Measurements from ENCODE around the gene MVP. TPM values are rescaled to one million over a fixed set of nuclear protein-coding genes. Genes with fewer than 3 reads are reported as not detected.

Gene MVP
- total and polyA plus RNA-seq, 7 donors: 62.3 to 368 (median 94.5) TPM

DNA sequence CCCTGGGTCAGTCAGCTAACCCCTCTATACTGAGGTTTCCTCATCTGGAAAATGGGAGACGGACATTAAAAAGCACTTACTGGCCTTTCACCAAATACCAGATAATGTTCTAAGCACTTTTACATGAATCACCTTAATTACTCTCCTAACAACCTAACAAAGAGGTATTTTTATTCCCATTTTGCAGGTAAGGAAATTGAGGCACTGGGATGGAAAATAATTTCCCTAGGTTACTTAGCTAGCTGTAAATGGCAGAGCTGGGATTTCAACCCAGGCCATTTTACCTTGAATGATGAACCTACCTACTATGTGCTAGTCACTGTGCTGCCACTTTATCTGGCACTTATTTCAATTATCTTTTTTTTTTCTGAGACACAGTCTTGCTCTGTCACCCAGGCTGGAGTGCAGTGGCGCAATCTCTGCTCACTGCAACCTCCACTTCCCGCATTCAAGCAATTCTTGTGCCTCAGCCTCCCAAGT is 26.0 kb upstream of the MVP start:
- WGBS, 2 donors: 96 to 97% methylated on average over 3 of the region's 3 CpGs
- H3K9me3 ChIP-seq: no peaks in the 10 kb centered on the region

DNA sequence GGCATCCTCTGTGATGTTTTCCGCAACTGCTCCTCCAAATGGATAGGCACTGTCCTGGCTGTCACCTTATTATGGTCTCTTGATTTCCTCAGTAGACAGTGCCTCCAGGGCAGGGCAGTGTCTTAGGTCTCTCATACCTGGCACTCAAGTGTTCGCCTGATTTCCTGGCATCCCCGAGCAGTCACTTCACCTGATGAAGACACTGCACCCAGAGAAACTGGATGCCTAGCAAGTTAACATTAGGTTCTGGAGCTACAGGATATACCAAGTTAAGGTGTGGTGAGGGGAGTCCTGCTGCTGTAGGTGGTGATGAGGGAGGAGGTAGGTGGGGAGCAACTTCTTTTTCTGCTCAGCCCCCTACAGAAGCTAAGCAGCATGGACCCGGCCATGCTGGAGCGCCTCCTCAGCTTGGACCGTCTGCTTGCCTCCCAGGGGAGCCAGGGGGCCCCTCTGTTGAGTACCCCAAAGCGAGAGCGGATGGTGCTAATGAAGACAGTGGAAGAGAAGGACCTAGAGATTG is 17.8 kb upstream of the MVP start:
- Histone ChIP-seq H3K27ac (no peak overlapping the region), H3K27me3 (no peaks in the 10 kb centered on the region), H3K9me3 (no peaks in the 10 kb centered on the region), H3K4me1 (peaks cover 0 to 14% (median 14%) of the 10 kb centered on the region in 4 donors), H3K36me3 (peaks cover 0 to 34% (median 13%) of the 10 kb centered on the region in 4 donors), H3K4me3 (no peak overlapping the region)
- WGBS, 2 donors: 97% methylated on average over 8 of the region's 8 CpGs
- intact Hi-C loops (cut with DNase I): no loop called here
- TF ChIP-seq POLR2A (IDR thresholded peaks at IDR 0.05) (no peak), POLR2AphosphoS5 (IDR thresholded peaks at IDR 0.05) (no peak), EP300 (IDR thresholded peaks at IDR 0.05) (no peak)
- TF ChIP-seq, protein P1, sequence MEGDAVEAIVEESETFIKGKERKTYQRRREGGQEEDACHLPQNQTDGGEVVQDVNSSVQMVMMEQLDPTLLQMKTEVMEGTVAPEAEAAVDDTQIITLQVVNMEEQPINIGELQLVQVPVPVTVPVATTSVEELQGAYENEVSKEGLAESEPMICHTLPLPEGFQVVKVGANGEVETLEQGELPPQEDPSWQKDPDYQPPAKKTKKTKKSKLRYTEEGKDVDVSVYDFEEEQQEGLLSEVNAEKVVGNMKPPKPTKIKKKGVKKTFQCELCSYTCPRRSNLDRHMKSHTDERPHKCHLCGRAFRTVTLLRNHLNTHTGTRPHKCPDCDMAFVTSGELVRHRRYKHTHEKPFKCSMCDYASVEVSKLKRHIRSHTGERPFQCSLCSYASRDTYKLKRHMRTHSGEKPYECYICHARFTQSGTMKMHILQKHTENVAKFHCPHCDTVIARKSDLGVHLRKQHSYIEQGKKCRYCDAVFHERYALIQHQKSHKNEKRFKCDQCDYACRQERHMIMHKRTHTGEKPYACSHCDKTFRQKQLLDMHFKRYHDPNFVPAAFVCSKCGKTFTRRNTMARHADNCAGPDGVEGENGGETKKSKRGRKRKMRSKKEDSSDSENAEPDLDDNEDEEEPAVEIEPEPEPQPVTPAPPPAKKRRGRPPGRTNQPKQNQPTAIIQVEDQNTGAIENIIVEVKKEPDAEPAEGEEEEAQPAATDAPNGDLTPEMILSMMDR (IDR thresholded peaks at IDR 0.05): no peak
- no peak for DNase-seq

More for the DNA sequence above, 26.0 kb upstream of the MVP start:
- intact Hi-C loops (cut with DNase I): no loop called here
- no peak for TF ChIP-seq POLR2AphosphoS5 (IDR thresholded peaks at IDR 0.05)
- TF ChIP-seq POLR2A (IDR thresholded peaks at IDR 0.05): no peak
- TF ChIP-seq, protein P1 (IDR thresholded peaks at IDR 0.05): no peak
- no peak for TF ChIP-seq EP300 (IDR thresholded peaks at IDR 0.05)
- peaks cover 0 to 21% (median 16%) of the 10 kb centered on the region in 4 donors for H3K4me1 ChIP-seq
- DNase-seq: no peak
- H3K36me3 ChIP-seq: peaks cover 0 to 28% (median 5%) of the 10 kb centered on the region in 4 donors
- no peak overlapping the region for H3K27ac ChIP-seq
- no peak overlapping the region for H3K4me3 ChIP-seq
- H3K27me3 ChIP-seq: no peaks in the 10 kb centered on the region

DNA sequence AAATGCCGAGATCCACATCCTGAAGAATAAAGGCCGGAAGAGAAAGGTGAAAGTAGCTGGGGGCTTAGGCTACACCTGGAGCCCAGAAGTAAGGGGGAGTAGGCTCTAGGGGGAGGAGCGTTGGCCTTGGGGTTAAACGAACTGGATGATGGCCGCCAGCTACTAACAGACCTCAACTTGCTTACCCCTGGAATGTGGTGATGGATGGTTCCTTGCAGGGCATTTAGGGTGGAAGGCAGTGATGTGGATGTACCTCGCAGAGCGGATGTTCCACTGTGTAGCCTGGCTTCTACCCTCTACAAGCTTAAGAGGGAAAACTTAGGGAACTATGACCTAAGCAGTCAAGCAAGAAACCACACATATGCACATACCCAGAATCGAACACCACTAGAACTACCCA is 16.2 kb upstream of the MVP start:
- peak overlapping the region; percentile 91 to 99 (median 93) for H3K27ac ChIP-seq
- no peaks in the 10 kb centered on the region for H3K27me3 ChIP-seq
- peaks cover 0 to 29% (median 27%) of the 10 kb centered on the region in 4 donors for H3K4me1 ChIP-seq
- H3K9me3 ChIP-seq: no peaks in the 10 kb centered on the region
- intact Hi-C loops (cut with DNase I): no loop called here
- peaks cover 0 to 27% (median 13%) of the 10 kb centered on the region in 4 donors for H3K36me3 ChIP-seq
- 79 to 83% methylated on average over 8 of the region's 8 CpGs for WGBS, 2 donors
- H3K4me3 ChIP-seq: peak overlapping the region in 1 of 4 donors; percentile 76
- no peak for DNase-seq
- TF ChIP-seq EP300 (IDR thresholded peaks at IDR 0.05) (no peak), POLR2AphosphoS5 (IDR thresholded peaks at IDR 0.05) (no peak), POLR2A (IDR thresholded peaks at IDR 0.05) (no peak)

DNA sequence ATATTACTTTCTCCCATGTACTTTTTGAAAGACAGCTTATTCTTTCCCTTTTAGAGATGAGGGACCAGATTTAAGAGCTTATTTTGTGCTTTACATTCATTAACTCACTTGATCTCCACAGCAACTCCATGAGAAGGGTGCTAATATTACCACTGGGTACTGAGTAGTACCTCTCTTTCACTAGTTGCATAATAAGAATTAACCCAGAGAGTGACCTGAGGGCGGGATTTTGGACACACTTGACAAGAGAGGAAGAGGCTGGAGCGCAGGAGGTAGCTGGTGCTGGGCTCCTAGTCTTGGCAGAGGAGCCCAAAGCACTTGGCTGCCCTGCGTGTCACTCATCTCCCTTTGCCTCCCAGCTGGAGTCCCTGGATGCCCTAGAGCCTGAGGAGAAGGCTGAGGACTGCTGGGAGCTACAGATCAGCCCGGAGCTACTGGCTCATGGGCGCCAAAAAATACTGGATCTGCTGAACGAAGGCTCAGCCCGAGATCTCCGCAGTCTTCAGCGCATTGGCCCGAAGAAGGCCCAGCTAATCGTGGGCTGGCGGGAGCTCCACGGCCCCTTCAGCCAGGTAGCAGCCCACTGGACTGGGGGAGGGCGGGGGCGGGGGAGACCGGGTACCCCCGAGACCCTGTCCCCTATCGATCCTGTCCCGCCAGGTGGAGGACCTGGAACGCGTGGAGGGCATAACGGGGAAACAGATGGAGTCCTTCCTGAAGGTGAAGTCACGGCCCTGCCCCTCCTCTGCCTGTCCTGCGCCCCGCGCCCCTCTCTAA is 15.6 kb upstream of the MVP start:
- TF ChIP-seq POLR2AphosphoS5 (IDR thresholded peaks at IDR 0.05) (peak in 2 of 4 donors; percentile 44 to 49), POLR2A (IDR thresholded peaks at IDR 0.05) (peak in 1 of 2 donors; percentile 31)
- TF ChIP-seq, protein P1 (IDR thresholded peaks at IDR 0.05): no peak
- Histone ChIP-seq H3K9me3 (no peaks in the 10 kb centered on the region), H3K27ac (peak overlapping the region; percentile 91 to 99 (median 93)), H3K4me3 (peak overlapping the region; percentile 59 to 76 (median 66)), H3K4me1 (peaks cover 0 to 35% (median 33%) of the 10 kb centered on the region in 4 donors), H3K36me3 (peaks cover 4 to 27% (median 11%) of the 10 kb centered on the region in 4 donors), H3K27me3 (no peaks in the 10 kb centered on the region)
- intact Hi-C loops (cut with DNase I): loop anchor here (1.0 kb wide), 1 partner anchor 14 kb away; the partner anchor contains the start of gene KIF22
- WGBS, 2 donors: 3 to 13% methylated on average over 26 of the region's 26 CpGs
- peak; percentile 87 for DNase-seq

All from sigmoid colon (tissue), 7 donors.